Measurements from ENCODE around the gene NSMCE1. TPM values are rescaled to one million over a fixed set of nuclear protein-coding genes. Genes with fewer than 3 reads are reported as not detected.
A peak's percentile ranks its signal among the peaks of the same experiment; 100 is the strongest.

NSMCE1 gene
- total and polyA plus RNA-seq, 2 donors (not counting 1 experiment from before 2014, with no cell fraction given) = 48.8 to 142 TPM

DNA sequence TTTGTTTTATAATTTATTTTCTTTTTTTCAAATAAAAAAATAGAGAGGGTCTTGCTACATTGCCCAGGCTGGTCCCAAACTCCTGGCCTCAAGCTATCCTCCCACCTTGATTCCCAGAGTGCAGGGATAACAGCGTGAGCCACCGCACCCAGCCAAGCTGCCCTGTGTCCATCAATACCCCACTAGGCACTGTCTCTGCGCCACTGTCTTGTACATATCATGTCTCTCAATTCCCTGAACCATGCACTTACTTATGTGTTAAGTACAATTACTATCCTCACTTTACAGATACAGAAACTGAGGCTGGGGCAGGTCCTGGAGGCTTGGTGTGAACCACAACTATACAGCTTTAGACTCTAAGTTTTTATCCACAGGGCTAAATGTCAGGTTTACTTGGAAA lies 11.7 kb downstream of the NSMCE1 start:
- no peaks in the 10 kb centered on the region for H4K20me1 ChIP-seq (ENCODE audit: control insufficient read depth, extremely low read depth, insufficient read depth, low read length)
- H3K9ac ChIP-seq (ENCODE audit: insufficient read depth, low read length) = no peak overlapping the region
- H2AFZ ChIP-seq (ENCODE audit: low read length) = no peak overlapping the region
- H3K27ac ChIP-seq (ENCODE audit: insufficient read depth, low read length) = no peak overlapping the region
- no peaks in the 10 kb centered on the region for H3K9me3 ChIP-seq (ENCODE audit: control insufficient read depth, insufficient read depth, low read depth, low read length)
- H3K4me1 ChIP-seq (ENCODE audit: control insufficient read depth, extremely low read depth, insufficient read depth, low read length) = peaks cover 19% of the 10 kb centered on the region
- DNase-seq (ENCODE audit: low read depth in 2 of 2) = no peak
- H3K36me3 ChIP-seq (ENCODE audit: control insufficient read depth, insufficient read depth, low read length) = peaks cover 1% of the 10 kb centered on the region
- H3K27me3 ChIP-seq (ENCODE audit: control insufficient read depth, insufficient read depth, low read length) = no peaks in the 10 kb centered on the region
- no peak overlapping the region for H3K4me3 ChIP-seq (replicated peaks in 1 of 4; ENCODE audit: control extremely low read depth in 1 of 4, insufficient read depth in 1 of 4, low read depth in 3 of 4, low read length in 4 of 4)
- TF ChIP-seq, protein P1, sequence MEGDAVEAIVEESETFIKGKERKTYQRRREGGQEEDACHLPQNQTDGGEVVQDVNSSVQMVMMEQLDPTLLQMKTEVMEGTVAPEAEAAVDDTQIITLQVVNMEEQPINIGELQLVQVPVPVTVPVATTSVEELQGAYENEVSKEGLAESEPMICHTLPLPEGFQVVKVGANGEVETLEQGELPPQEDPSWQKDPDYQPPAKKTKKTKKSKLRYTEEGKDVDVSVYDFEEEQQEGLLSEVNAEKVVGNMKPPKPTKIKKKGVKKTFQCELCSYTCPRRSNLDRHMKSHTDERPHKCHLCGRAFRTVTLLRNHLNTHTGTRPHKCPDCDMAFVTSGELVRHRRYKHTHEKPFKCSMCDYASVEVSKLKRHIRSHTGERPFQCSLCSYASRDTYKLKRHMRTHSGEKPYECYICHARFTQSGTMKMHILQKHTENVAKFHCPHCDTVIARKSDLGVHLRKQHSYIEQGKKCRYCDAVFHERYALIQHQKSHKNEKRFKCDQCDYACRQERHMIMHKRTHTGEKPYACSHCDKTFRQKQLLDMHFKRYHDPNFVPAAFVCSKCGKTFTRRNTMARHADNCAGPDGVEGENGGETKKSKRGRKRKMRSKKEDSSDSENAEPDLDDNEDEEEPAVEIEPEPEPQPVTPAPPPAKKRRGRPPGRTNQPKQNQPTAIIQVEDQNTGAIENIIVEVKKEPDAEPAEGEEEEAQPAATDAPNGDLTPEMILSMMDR (conservative IDR thresholded peaks at IDR 0.05 in 1 of 2, IDR thresholded peaks at IDR 0.05 in 1 of 2; ENCODE audit: low read depth in 1 of 2, low read length in 2 of 2) = no peak
- no peak for TF ChIP-seq EZH2 (IDR thresholded peaks at IDR 0.05; ENCODE audit: low read length, missing control alignments)
- no peaks in the 10 kb centered on the region for H3K79me2 ChIP-seq (ENCODE audit: control insufficient read depth, insufficient read depth, low read length)
- H3K4me2 ChIP-seq (ENCODE audit: extremely low read depth, insufficient read depth, low read length) = no peak overlapping the region

DNA sequence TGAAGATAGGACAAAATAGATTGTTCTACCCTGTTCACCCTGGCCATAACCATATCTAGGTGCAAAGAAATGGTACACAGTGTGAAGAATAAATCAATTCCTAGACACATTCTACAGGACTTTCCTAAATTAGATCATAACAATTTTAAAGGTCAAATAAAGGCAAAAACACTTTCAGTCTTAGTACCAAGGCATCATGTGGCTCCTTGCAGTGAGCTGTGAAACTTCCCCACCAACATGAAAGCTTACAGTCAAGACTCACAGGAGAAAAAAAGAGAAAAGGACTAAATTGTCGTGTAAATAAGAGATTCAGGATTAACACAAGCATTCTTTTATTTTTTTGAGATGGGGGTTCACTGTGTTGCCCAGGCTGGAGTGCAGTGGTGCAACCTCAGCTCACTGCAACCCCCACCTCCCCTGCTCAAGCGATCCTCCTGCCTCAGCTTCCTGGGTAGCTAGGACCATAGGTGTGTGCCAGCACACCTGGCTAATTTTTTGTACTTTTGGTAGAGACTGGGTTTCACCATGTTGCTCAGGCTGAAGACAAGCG lies 14.2 kb downstream of the NSMCE1 start:
- Histone ChIP-seq H3K27ac (ENCODE audit: insufficient read depth, low read length) (peak overlapping the region; percentile 61), H3K4me2 (ENCODE audit: extremely low read depth, insufficient read depth, low read length) (no peak overlapping the region), H3K9me3 (ENCODE audit: control insufficient read depth, insufficient read depth, low read depth, low read length) (no peaks in the 10 kb centered on the region), H3K9ac (ENCODE audit: insufficient read depth, low read length) (no peak overlapping the region), H3K4me1 (ENCODE audit: control insufficient read depth, extremely low read depth, insufficient read depth, low read length) (peaks cover 19% of the 10 kb centered on the region), H3K79me2 (ENCODE audit: control insufficient read depth, insufficient read depth, low read length) (no peaks in the 10 kb centered on the region), H2AFZ (ENCODE audit: low read length) (no peak overlapping the region), H3K27me3 (ENCODE audit: control insufficient read depth, insufficient read depth, low read length) (no peaks in the 10 kb centered on the region), H3K4me3 (replicated peaks in 1 of 4; ENCODE audit: control extremely low read depth in 1 of 4, insufficient read depth in 1 of 4, low read depth in 3 of 4, low read length in 4 of 4) (no peak overlapping the region), H4K20me1 (ENCODE audit: control insufficient read depth, extremely low read depth, insufficient read depth, low read length) (no peaks in the 10 kb centered on the region), H3K36me3 (ENCODE audit: control insufficient read depth, insufficient read depth, low read length) (peaks cover 4% of the 10 kb centered on the region)
- DNase-seq (ENCODE audit: low read depth in 2 of 2) = no peak
- TF ChIP-seq, protein P1 (conservative IDR thresholded peaks at IDR 0.05 in 1 of 2, IDR thresholded peaks at IDR 0.05 in 1 of 2; ENCODE audit: low read depth in 1 of 2, low read length in 2 of 2) = no peak
- TF ChIP-seq EZH2 (IDR thresholded peaks at IDR 0.05; ENCODE audit: low read length, missing control alignments) = no peak

DNA sequence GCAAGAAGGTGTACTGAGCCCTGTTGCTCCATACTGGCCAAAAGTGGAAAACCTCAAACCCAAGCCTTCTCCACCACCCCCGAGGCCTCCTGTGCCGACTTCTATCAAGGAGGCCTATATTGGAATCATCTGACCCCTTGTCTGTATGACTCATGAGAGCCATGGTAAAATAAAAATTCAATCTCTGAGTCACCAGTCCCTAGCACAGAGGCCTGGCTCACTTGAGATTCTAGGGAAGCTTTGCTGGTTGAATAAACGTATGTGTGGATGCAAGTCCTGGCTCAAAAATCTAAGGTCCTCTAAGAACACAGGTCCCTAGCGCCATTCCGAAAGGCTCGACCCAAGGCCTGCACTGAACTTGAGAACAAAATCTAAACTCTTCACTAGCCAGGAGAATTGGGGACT lies 15.0 kb downstream of the NSMCE1 start:
- H3K27me3 ChIP-seq (ENCODE audit: control insufficient read depth, insufficient read depth, low read length) = no peaks in the 10 kb centered on the region
- H3K27ac ChIP-seq (ENCODE audit: insufficient read depth, low read length) = peak overlapping the region; percentile 61
- DNase-seq (ENCODE audit: low read depth in 2 of 2) = peak; percentile 86 to 91
- no peak overlapping the region for H2AFZ ChIP-seq (ENCODE audit: low read length)
- H3K36me3 ChIP-seq (ENCODE audit: control insufficient read depth, insufficient read depth, low read length) = peaks cover 4% of the 10 kb centered on the region
- H4K20me1 ChIP-seq (ENCODE audit: control insufficient read depth, extremely low read depth, insufficient read depth, low read length) = no peaks in the 10 kb centered on the region
- TF ChIP-seq EZH2 (IDR thresholded peaks at IDR 0.05; ENCODE audit: low read length, missing control alignments) = no peak
- H3K9ac ChIP-seq (ENCODE audit: insufficient read depth, low read length) = no peak overlapping the region
- no peak overlapping the region for H3K4me3 ChIP-seq (replicated peaks in 1 of 4; ENCODE audit: control extremely low read depth in 1 of 4, insufficient read depth in 1 of 4, low read depth in 3 of 4, low read length in 4 of 4)
- no peaks in the 10 kb centered on the region for H3K9me3 ChIP-seq (ENCODE audit: control insufficient read depth, insufficient read depth, low read depth, low read length)
- peaks cover 18% of the 10 kb centered on the region for H3K4me1 ChIP-seq (ENCODE audit: control insufficient read depth, extremely low read depth, insufficient read depth, low read length)
- H3K79me2 ChIP-seq (ENCODE audit: control insufficient read depth, insufficient read depth, low read length) = no peaks in the 10 kb centered on the region
- peak overlapping the region; percentile 1 for H3K4me2 ChIP-seq (ENCODE audit: extremely low read depth, insufficient read depth, low read length)

All from fibroblast of lung (primary cell).